NCI-H128 (cell line): ENCODE measurements around the gene RNF213.
A peak's percentile ranks its signal among the peaks of the same experiment; 100 is the strongest.

Experiments
- DNase-seq: peaks from one replicate; lab custom pipeline; 2025; ENCODE audit not compliant: unreplicated experiment; lab: John Stamatoyannopoulos, UW

RNF213 gene

GRCh38 chr17:80429356-80430275, 169.0 kb downstream of the RNF213 start:
- no peak for DNase-seq

- no peak for DNase-seq
Observed at GRCh38 chr17:80430446-80431245, 170.0 kb downstream of the RNF213 start.

- DNase-seq = no peak
Observed at GRCh38 chr17:80431246-80432195, 170.9 kb downstream of the RNF213 start.

GRCh38 chr17:80432350-80432955, 171.8 kb downstream of the RNF213 start:
- no peak for DNase-seq

- DNase-seq = no peak
Observed at GRCh38 chr17:80432961-80433550, 172.4 kb downstream of the RNF213 start.

GRCh38 chr17:80433916-80434666, 173.4 kb downstream of the RNF213 start:
- no peak for DNase-seq

- DNase-seq = no peak
Observed at GRCh38 chr17:80437532-80437931, 176.9 kb downstream of the RNF213 start.

- no peak for DNase-seq
Observed at GRCh38 chr17:80438806-80439205, 178.2 kb downstream of the RNF213 start.

GRCh38 chr17:80439499-80439898, 178.8 kb downstream of the RNF213 start:
- DNase-seq = no peak

- DNase-seq = no peak
Observed at GRCh38 chr17:80441133-80441578, 180.5 kb downstream of the RNF213 start.

- DNase-seq = no peak
Observed at GRCh38 chr17:80441598-80442322, 181.1 kb downstream of the RNF213 start.

GRCh38 chr17:80442323-80442659, 181.6 kb downstream of the RNF213 start:
- no peak for DNase-seq

GRCh38 chr17:80442764-80443163, 182.1 kb downstream of the RNF213 start:
- no peak for DNase-seq

- no peak for DNase-seq
Observed at GRCh38 chr17:80443498-80443897, 182.8 kb downstream of the RNF213 start.

GRCh38 chr17:80443916-80444643, 183.4 kb downstream of the RNF213 start:
- DNase-seq = peak; percentile 33

GRCh38 chr17:80444644-80444979, 184.0 kb downstream of the RNF213 start:
- DNase-seq = no peak

GRCh38 chr17:80445007-80445725, 184.5 kb downstream of the RNF213 start:
- no peak for DNase-seq

- no peak for DNase-seq
Observed at GRCh38 chr17:80445726-80446110, 185.1 kb downstream of the RNF213 start.
